Transverse colon (tissue), 4 donors: Measurements from ENCODE around the gene NR3C2.

ENCODE experiments used
- CTCF ChIP-seq, 5 experiments: fragments of 200-600 bp in 3 of 5; fragments of 450-650 bp in 2 of 5; sonication (generic) in 3 of 5; IDR thresholded peaks; 1 replicate in 2 of 5; 2 replicates in 3 of 5; pipeline ENCODE4 v1.5.1; 2016 to 2017; ENCODE audit warnings: antibody characterized with exemption in 5 of 5, inconsistent platforms in 3 of 5, mild to moderate bottlenecking in 2 of 5, moderate library complexity in 1 of 5
- EP300 ChIP-seq: sonication (generic); formaldehyde crosslinking; IDR thresholded peaks from one replicate; pipeline ENCODE4 v1.6.1; 2017; ENCODE audit warnings: antibody characterized with exemption, low read depth
- POLR2AphosphoS5 ChIP-seq, 3 donors: sonication (generic); formaldehyde crosslinking; IDR thresholded peaks; one replicate each; pipeline ENCODE4 v1.6.1; 2016; ENCODE audit warnings: antibody characterized with exemption in 3 of 3

DNA sequence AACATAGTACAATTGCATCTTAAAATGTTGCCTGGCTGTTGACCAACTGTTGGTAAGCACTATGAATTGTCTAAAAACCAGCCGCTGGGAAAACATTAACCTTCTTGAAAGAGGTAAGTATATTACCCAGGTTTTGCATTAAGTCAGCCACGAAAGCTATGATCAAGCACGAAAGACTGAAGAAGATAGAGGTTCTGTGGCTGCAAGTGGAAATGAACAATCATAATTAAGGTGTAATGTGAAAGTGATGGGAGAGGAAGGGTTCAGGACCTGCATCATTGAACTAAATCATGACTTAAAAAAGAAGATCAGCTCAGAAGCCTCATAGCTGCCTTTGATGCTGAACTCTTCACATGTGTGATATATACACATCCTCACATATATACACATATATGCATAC is 341.0 kb downstream of the NR3C2 start:
- TF ChIP-seq CTCF (IDR thresholded peaks at IDR 0.05) = no peak
- TF ChIP-seq POLR2AphosphoS5 (IDR thresholded peaks at IDR 0.05) = no peak
- TF ChIP-seq EP300 = no peak
